ENCODE results near the gene TBCD.

The TBCD gene

GRCh38 chr17:82859431-82860403 lies 107.9 kb downstream of the TBCD start:
- no peak for FAIRE-seq

- FAIRE-seq = no peak
Observed at GRCh38 chr17:82860606-82861392, 108.9 kb downstream of the TBCD start.

- no peak for FAIRE-seq
Observed at GRCh38 chr17:82861393-82861775, 109.5 kb downstream of the TBCD start.

- no peak for FAIRE-seq
Observed at GRCh38 chr17:82862191-82862590, 110.3 kb downstream of the TBCD start.

- no peak for FAIRE-seq
Observed at GRCh38 chr17:82862737-82863382, 111.0 kb downstream of the TBCD start.

- FAIRE-seq = no peak
Observed at GRCh38 chr17:82863383-82863940, 111.6 kb downstream of the TBCD start.

GRCh38 chr17:82863941-82864712 lies 112.3 kb downstream of the TBCD start:
- FAIRE-seq = no peak

- no peak for FAIRE-seq
Observed at GRCh38 chr17:82864713-82865248, 112.9 kb downstream of the TBCD start.

- no peak for FAIRE-seq
Observed at GRCh38 chr17:82865274-82865673, 113.4 kb downstream of the TBCD start.

- no peak for FAIRE-seq
Observed at GRCh38 chr17:82865774-82866395, 114.0 kb downstream of the TBCD start.

- no peak for FAIRE-seq
Observed at GRCh38 chr17:82866590-82867191, 114.8 kb downstream of the TBCD start.

- FAIRE-seq = no peak
Observed at GRCh38 chr17:82867763-82868325, 116.0 kb downstream of the TBCD start.

GRCh38 chr17:82868715-82869131 lies 116.9 kb downstream of the TBCD start:
- FAIRE-seq = no peak

GRCh38 chr17:82869536-82869935 lies 117.7 kb downstream of the TBCD start:
- FAIRE-seq = no peak

- FAIRE-seq = no peak
Observed at GRCh38 chr17:82870091-82870491, 118.2 kb downstream of the TBCD start.

GRCh38 chr17:82870541-82870940 lies 118.7 kb downstream of the TBCD start:
- FAIRE-seq = no peak

GRCh38 chr17:82871056-82871775 lies 119.4 kb downstream of the TBCD start:
- FAIRE-seq = no peak

GRCh38 chr17:82871776-82872561 lies 120.1 kb downstream of the TBCD start:
- FAIRE-seq = no peak

All from islet of Langerhans (tissue), 1 donor.